Liver (tissue), 3 donors: ENCODE results near the gene FBXO44.

ENCODE experiments used
- HNF4A ChIP-seq, 2 donors: conservative IDR thresholded peaks; 2 replicates each; pipeline ENCODE4 v1.6.1; 2016; ENCODE audit warnings: antibody characterized with exemption in 2 of 2, mild to moderate bottlenecking in 2 of 2
- HNF4G ChIP-seq: IDR thresholded peaks from 2 replicates; pipeline ENCODE4 v1.6.1; 2016; ENCODE audit warnings: antibody characterized with exemption
- MAX ChIP-seq: IDR thresholded peaks from 2 replicates; pipeline ENCODE4 v1.6.1; 2016; ENCODE audit warnings: antibody characterized with exemption
- REST ChIP-seq: IDR thresholded peaks from 2 replicates; pipeline ENCODE4 v1.6.1; 2016; ENCODE audit warnings: antibody characterized with exemption, mild to moderate bottlenecking
- RXRA ChIP-seq, 2 donors: IDR thresholded peaks; 2 replicates each; pipeline ENCODE4 v1.6.1; 2017 to 2018; ENCODE audit warnings: antibody characterized with exemption in 2 of 2, mild to moderate bottlenecking in 1 of 2
- TAF1 ChIP-seq: conservative IDR thresholded peaks from 2 replicates; pipeline ENCODE4 v1.6.1; 2016; ENCODE audit warnings: antibody characterized with exemption, mild to moderate bottlenecking
- YY1 ChIP-seq: IDR thresholded peaks from 2 replicates; pipeline ENCODE4 v1.6.1; 2016; ENCODE audit warnings: antibody characterized with exemption, mild to moderate bottlenecking
- ZBTB33 ChIP-seq: IDR thresholded peaks from 2 replicates; pipeline ENCODE4 v1.6.1; 2016; ENCODE audit warnings: antibody characterized with exemption
- TF ChIP-seq, protein P1 (sequence below): fragments of 150-350 bp; IDR thresholded peaks from 2 replicates; pipeline ENCODE4 v1.5.1; 2017; ENCODE audit warnings: improper control_type of control experiment, low read depth, low read length; ENCODE audit not compliant: missing input control
- donor health status: healthy.
- donor health status: healthy.

DNA sequence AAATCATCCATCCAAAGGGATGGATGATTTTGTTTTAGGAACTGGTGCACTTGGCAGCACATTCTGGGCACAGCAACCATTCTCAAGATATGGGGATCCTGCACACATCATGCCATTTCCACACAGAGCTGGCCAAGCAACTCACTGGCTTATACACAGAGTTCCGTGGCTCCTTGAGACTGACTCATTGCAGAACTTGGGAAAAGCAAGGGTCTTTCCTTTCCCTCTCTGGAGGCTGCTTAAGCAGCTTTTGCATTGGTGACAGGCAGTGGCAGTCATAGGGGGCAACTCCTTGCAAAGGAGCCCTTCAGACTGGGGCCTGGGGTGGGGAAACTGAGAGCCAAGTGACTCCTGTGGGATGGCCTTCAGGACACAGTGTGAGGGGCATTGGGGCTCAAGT lies 28.1 kb downstream of the FBXO44 start:
- TF ChIP-seq, protein P1, sequence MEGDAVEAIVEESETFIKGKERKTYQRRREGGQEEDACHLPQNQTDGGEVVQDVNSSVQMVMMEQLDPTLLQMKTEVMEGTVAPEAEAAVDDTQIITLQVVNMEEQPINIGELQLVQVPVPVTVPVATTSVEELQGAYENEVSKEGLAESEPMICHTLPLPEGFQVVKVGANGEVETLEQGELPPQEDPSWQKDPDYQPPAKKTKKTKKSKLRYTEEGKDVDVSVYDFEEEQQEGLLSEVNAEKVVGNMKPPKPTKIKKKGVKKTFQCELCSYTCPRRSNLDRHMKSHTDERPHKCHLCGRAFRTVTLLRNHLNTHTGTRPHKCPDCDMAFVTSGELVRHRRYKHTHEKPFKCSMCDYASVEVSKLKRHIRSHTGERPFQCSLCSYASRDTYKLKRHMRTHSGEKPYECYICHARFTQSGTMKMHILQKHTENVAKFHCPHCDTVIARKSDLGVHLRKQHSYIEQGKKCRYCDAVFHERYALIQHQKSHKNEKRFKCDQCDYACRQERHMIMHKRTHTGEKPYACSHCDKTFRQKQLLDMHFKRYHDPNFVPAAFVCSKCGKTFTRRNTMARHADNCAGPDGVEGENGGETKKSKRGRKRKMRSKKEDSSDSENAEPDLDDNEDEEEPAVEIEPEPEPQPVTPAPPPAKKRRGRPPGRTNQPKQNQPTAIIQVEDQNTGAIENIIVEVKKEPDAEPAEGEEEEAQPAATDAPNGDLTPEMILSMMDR: no peak
- TF ChIP-seq YY1 (no peak), HNF4A (conservative IDR thresholded peaks at IDR 0.05) (no peak), RXRA (IDR thresholded peaks at IDR 0.05) (no peak), TAF1 (no peak), ZBTB33 (no peak), REST (no peak), HNF4G (no peak), MAX (no peak)
